IMR-90 (cell line): ENCODE measurements around the gene GPATCH2. TPM values are rescaled to one million over a fixed set of nuclear protein-coding genes. Genes with fewer than 3 reads are reported as not detected.

Experiments
- ATAC-seq: fragments of 200-7000 bp; cut with Tn5 transposase; 2 replicates; pipeline ENCODE4 v1.9.1; 2020; ENCODE audit warnings: low read depth, mild to moderate bottlenecking, moderate library complexity
- BruUV-seq: library from RNA; stranded (reverse); fragments of 400-500 nt; replicated peaks from 2 replicates; lab custom pipeline; 2021; lab: Mats Ljungman, UMichigan
- CTCF ChIA-PET: fragments of 300-600 bp; formaldehyde crosslinking; extraction: SDS; loops from one replicate; lab custom pipeline; 2021; ENCODE audit warnings: antibody characterized with exemption; lab: Yijun Ruan, JAX
- POLR2A ChIA-PET: fragments of 300-600 bp; sonication (Branson Sonifier 250); formaldehyde crosslinking; loops from one replicate; lab custom pipeline; 2022; ENCODE audit warnings: antibody characterized with exemption; ENCODE audit not compliant: unreplicated experiment; lab: Charles Lee
- DNase-seq: peaks from one replicate; pipeline ENCODE4 v3.0.0; 2013
- H2AFZ ChIP-seq: replicated peaks from 2 replicates; pipeline ENCODE3; 2013; ENCODE audit warnings: low read length, mild to moderate bottlenecking; ENCODE audit not compliant: poor library complexity
- H2AK5ac ChIP-seq: 2 replicates; pipeline ENCODE4 v1.6.1; 2013; ENCODE audit warnings: low read depth, low read length, inconsistent platforms
- H2AK9ac ChIP-seq: replicated peaks from 2 replicates; pipeline ENCODE3; 2013; ENCODE audit warnings: mild to moderate bottlenecking, low read depth, low read length, moderate library complexity; ENCODE audit not compliant: poor library complexity
- H2BK120ac ChIP-seq: 2 replicates; pipeline ENCODE4 v1.6.1; 2013; ENCODE audit warnings: low read depth, low read length, inconsistent platforms
- H2BK15ac ChIP-seq: 3 replicates; pipeline ENCODE4 v1.6.1; 2013; ENCODE audit warnings: low read depth, low read length, inconsistent platforms
- H2BK20ac ChIP-seq: 2 replicates; pipeline ENCODE4 v1.6.1; 2013; ENCODE audit warnings: low read depth, mild to moderate bottlenecking, inconsistent platforms, low read length, moderate library complexity
- H2BK5ac ChIP-seq: 2 replicates; pipeline ENCODE4 v1.6.1; 2013; ENCODE audit warnings: mild to moderate bottlenecking, low read depth, low read length, inconsistent platforms; ENCODE audit not compliant: poor library complexity, severe bottlenecking
- H3K14ac ChIP-seq: replicated peaks from 2 replicates; pipeline ENCODE4 v1.6.1; 2013; ENCODE audit warnings: low read depth, low read length, inconsistent platforms
- H3K18ac ChIP-seq: 2 replicates; pipeline ENCODE4 v1.6.1; 2013; ENCODE audit warnings: low read depth, low read length, control low read depth
- H3K23ac ChIP-seq: 2 replicates; pipeline ENCODE4 v1.6.1; 2013; ENCODE audit warnings: low read depth, low read length, inconsistent platforms
- H3K27ac ChIP-seq: 2 replicates; pipeline ENCODE4 v1.5.1; 2013; ENCODE audit warnings: mild to moderate bottlenecking, control low read depth, low read length; ENCODE audit not compliant: insufficient read depth
- H3K27me3 ChIP-seq: 2 replicates; pipeline ENCODE4 v1.6.1; 2013; ENCODE audit warnings: low read length; ENCODE audit not compliant: control insufficient read depth, insufficient read depth
- H3K36me3 ChIP-seq: 2 replicates; pipeline ENCODE4 v1.6.1; 2013; ENCODE audit warnings: low read length, mixed read lengths; ENCODE audit not compliant: control insufficient read depth, insufficient read depth
- H3K4ac ChIP-seq: 2 replicates; pipeline ENCODE4 v1.6.1; 2013; ENCODE audit warnings: low read depth, low read length, inconsistent platforms
- H3K4me1 ChIP-seq: 2 replicates; pipeline ENCODE4 v1.6.1; 2013; ENCODE audit warnings: low read length, mixed read lengths; ENCODE audit not compliant: control insufficient read depth, insufficient read depth
- H3K4me2 ChIP-seq: 2 replicates; pipeline ENCODE4 v1.6.1; 2013; ENCODE audit warnings: low read depth, mild to moderate bottlenecking, control low read depth, low read length, moderate library complexity
- H3K4me3 ChIP-seq: 2 replicates; pipeline ENCODE4 v1.5.1; 2013; ENCODE audit warnings: low read depth, mild to moderate bottlenecking, control low read depth, low read length, moderate library complexity; ENCODE audit not compliant: insufficient read depth
- H3K56ac ChIP-seq: 2 replicates; pipeline ENCODE4 v1.6.1; 2013; ENCODE audit warnings: low read length, inconsistent platforms; ENCODE audit not compliant: insufficient read depth; ENCODE audit errors: extremely low read depth
- H3K79me1 ChIP-seq, 2 experiments: 2 replicates each; pipeline ENCODE4 v1.6.1; 2013; ENCODE audit warnings: low read length in 2 of 2, inconsistent platforms in 1 of 2, low read depth in 1 of 2
- H3K9ac ChIP-seq: 2 replicates; pipeline ENCODE4 v1.6.1; 2013; ENCODE audit warnings: low read depth, low read length, control low read depth
- H3K9me1 ChIP-seq: 2 replicates; pipeline ENCODE4 v1.6.1; 2013; ENCODE audit warnings: low read length, inconsistent platforms; ENCODE audit not compliant: insufficient read depth
- H3K9me3 ChIP-seq: 2 replicates; pipeline ENCODE4 v1.6.1; 2013; ENCODE audit warnings: low read length; ENCODE audit not compliant: control insufficient read depth, insufficient read depth
- H4K20me1 ChIP-seq: 2 replicates; pipeline ENCODE4 v1.6.1; 2013; ENCODE audit warnings: low read length, inconsistent platforms; ENCODE audit not compliant: insufficient read depth
- H4K5ac ChIP-seq: 2 replicates; pipeline ENCODE4 v1.6.1; 2013; ENCODE audit warnings: mild to moderate bottlenecking, low read depth, low read length, control low read depth
- H4K8ac ChIP-seq, 2 experiments: 2 replicates each; pipeline ENCODE4 v1.6.1; 2013; ENCODE audit warnings: low read depth in 2 of 2, low read length in 2 of 2, control low read depth in 1 of 2, inconsistent platforms in 1 of 2
- H4K91ac ChIP-seq: 2 replicates; pipeline ENCODE4 v1.6.1; 2013; ENCODE audit warnings: low read depth, low read length, inconsistent platforms; ENCODE audit not compliant: insufficient read depth
- CTCF ChIP-seq: conservative IDR thresholded peaks from 2 replicates; pipeline ENCODE4 v1.5.1; 2012; ENCODE audit warnings: mild to moderate bottlenecking, low read depth, low read length, improper control_type of control experiment
- MAFK ChIP-seq: IDR thresholded peaks from 2 replicates; pipeline ENCODE4 v1.6.1; 2012; ENCODE audit warnings: low read depth, low read length, improper control_type of control experiment
- MAZ ChIP-seq: IDR thresholded peaks from 2 replicates; pipeline ENCODE4 v1.6.1; 2012; ENCODE audit warnings: low read depth, mild to moderate bottlenecking, low read length, improper control_type of control experiment, moderate library complexity, borderline replicate concordance
- MXI1 ChIP-seq: IDR thresholded peaks from 2 replicates; pipeline ENCODE4 v1.6.1; 2012; ENCODE audit warnings: low read depth, mild to moderate bottlenecking, low read length, moderate library complexity, borderline replicate concordance
- WGBS, 2 experiments: methylation state at CpG; one replicate each; pipeline versions ENCODE4 v1.1.5 to v1.1.7; 2013; ENCODE audit warnings: missing lambda C conversion rate in 2 of 2; ENCODE audit not compliant: insufficient read length in 1 of 2; ENCODE audit errors: extremely low coverage in 2 of 2; 5-methylcytosine and 5-hydroxymethylcytosine counted together
- dilution Hi-C: fragments of 300-500 bp; cut with HindIII; formaldehyde crosslinking; loops from one replicate; pipeline ENCODE4 v1.14.3; 2018; ENCODE audit warnings: low sequenced_read_pairs; ENCODE audit not compliant: unreplicated experiment
- in situ Hi-C: fragments of 300-500 bp; cut with MboI; formaldehyde crosslinking; loops from 3 replicates; pipeline ENCODE4 v1.14.3; 2019; ENCODE audit warnings: low sequenced_read_pairs, inconsistent platforms, mixed read lengths
- intact Hi-C: fragments of 100-400 bp; cut with micrococcal nuclease; formaldehyde crosslinking; loops from 2 replicates; pipeline ENCODE4 v1.10.0; 2022
- polyA plus RNA-seq, 3 experiments: library from polyadenylated mRNA; depleted of rRNA; stranded (reverse); fragments of >200 nt; gene quantifications; 2 replicates each; pipeline ENCODE4 v1.2.3, GENCODE V29; 2012; ENCODE audit warnings: low replicate concordance in 1 of 3
- total RNA-seq: library from RNA; depleted of rRNA; stranded (reverse); fragments of >200 nt; gene quantifications from 2 replicates; pipeline ENCODE4 v1.2.3, GENCODE V29; 2012

The GPATCH2 gene
- total and polyA plus RNA-seq, 2 of the 4 experiments (the other 2 are of a cell fraction), result 4.7 to 11.8 TPM

- Histone ChIP-seq H3K4me3 (no peak overlapping the region), H2BK5ac (no peak overlapping the region), H3K23ac (no peak overlapping the region), H3K9me1 (no peaks in the 10 kb centered on the region), H3K4ac (no peak overlapping the region), H3K4me1 (no peaks in the 10 kb centered on the region; the same call in 1 of the 2 replicates), H3K14ac (no peak overlapping the region), H3K27ac (no peak overlapping the region), H4K5ac (no peak overlapping the region), H2AK9ac (no peak overlapping the region), H2BK20ac (no peak overlapping the region), H3K79me1 (peaks cover 0 to 36% of the 10 kb centered on the region in 2 experiments; a peak in 3 of 4 replicates), H2BK120ac (no peak overlapping the region), H2BK15ac (no peak overlapping the region), H4K8ac (no peak overlapping the region), H3K36me3 (no peaks in the 10 kb centered on the region), H4K20me1 (peaks cover 3% of the 10 kb centered on the region; the same call in 1 of the 2 replicates), H2AFZ (no peak overlapping the region), H4K91ac (no peak overlapping the region), H3K9ac (no peak overlapping the region), H2AK5ac (no peak overlapping the region), H3K18ac (no peak overlapping the region), H3K27me3 (no peaks in the 10 kb centered on the region), H3K56ac (no peak overlapping the region), H3K9me3 (no peaks in the 10 kb centered on the region), H3K4me2 (no peak overlapping the region)
- TF ChIP-seq MAZ (no peak), MXI1 (no peak), CTCF (no peak), MAFK (no peak)
- no TSS peak for BruUV-seq
- CTCF ChIA-PET, result interaction anchor here (0.6 to 1.7 kb wide), 3 partner anchors 25 to 1329 kb away, joined by 3 to 4 read pairs (median 3); no protein-coding TSS in a partner anchor
- intact Hi-C loops, result no loop called here
- in situ Hi-C loops, result no loop called here
- ATAC-seq (no peak), DNase-seq (no peak)
- dilution Hi-C loops, result no loop called here
- POLR2A ChIA-PET, result interaction anchor here (0.6 kb wide), 1 partner anchor 598 kb away, joined by 4 read pairs; no protein-coding TSS in a partner anchor
- WGBS, 2 experiments, result no CpG with 5 or more reads among the region's 3 CpGs
Observed at GRCh38 chr1:217627431-217627830, 3.5 kb downstream of the GPATCH2 start.
